IMR-90 (cell line): ENCODE results near the gene ATP5F1B. TPM values are rescaled to one million over a fixed set of nuclear protein-coding genes. Genes with fewer than 3 reads are reported as not detected.

Source experiments
- ATAC-seq: fragments of 200-7000 bp; cut with Tn5 transposase; 2 replicates; pipeline ENCODE4 v1.9.1; 2020; ENCODE audit warnings: low read depth, mild to moderate bottlenecking, moderate library complexity
- BruUV-seq: library from RNA; stranded (reverse); fragments of 400-500 nt; replicated peaks from 2 replicates; lab custom pipeline; 2021; lab: Mats Ljungman, UMichigan
- CTCF ChIA-PET: fragments of 300-600 bp; formaldehyde crosslinking; extraction: SDS; loops from one replicate; lab custom pipeline; 2021; ENCODE audit warnings: antibody characterized with exemption; lab: Yijun Ruan, JAX
- POLR2A ChIA-PET: fragments of 300-600 bp; sonication (Branson Sonifier 250); formaldehyde crosslinking; loops from one replicate; lab custom pipeline; 2022; ENCODE audit warnings: antibody characterized with exemption; ENCODE audit not compliant: unreplicated experiment; lab: Charles Lee
- DNase-seq: peaks from one replicate; pipeline ENCODE4 v3.0.0; 2013
- H2AFZ ChIP-seq: replicated peaks from 2 replicates; pipeline ENCODE3; 2013; ENCODE audit warnings: low read length, mild to moderate bottlenecking; ENCODE audit not compliant: poor library complexity
- H2AK5ac ChIP-seq: 2 replicates; pipeline ENCODE4 v1.6.1; 2013; ENCODE audit warnings: low read depth, low read length, inconsistent platforms
- H2AK9ac ChIP-seq: replicated peaks from 2 replicates; pipeline ENCODE3; 2013; ENCODE audit warnings: mild to moderate bottlenecking, low read depth, low read length, moderate library complexity; ENCODE audit not compliant: poor library complexity
- H2BK120ac ChIP-seq: 2 replicates; pipeline ENCODE4 v1.6.1; 2013; ENCODE audit warnings: low read depth, low read length, inconsistent platforms
- H2BK15ac ChIP-seq: 3 replicates; pipeline ENCODE4 v1.6.1; 2013; ENCODE audit warnings: low read depth, low read length, inconsistent platforms
- H2BK20ac ChIP-seq: 2 replicates; pipeline ENCODE4 v1.6.1; 2013; ENCODE audit warnings: low read depth, mild to moderate bottlenecking, inconsistent platforms, low read length, moderate library complexity
- H2BK5ac ChIP-seq: 2 replicates; pipeline ENCODE4 v1.6.1; 2013; ENCODE audit warnings: mild to moderate bottlenecking, low read depth, low read length, inconsistent platforms; ENCODE audit not compliant: poor library complexity, severe bottlenecking
- H3K14ac ChIP-seq: replicated peaks from 2 replicates; pipeline ENCODE4 v1.6.1; 2013; ENCODE audit warnings: low read depth, low read length, inconsistent platforms
- H3K18ac ChIP-seq: 2 replicates; pipeline ENCODE4 v1.6.1; 2013; ENCODE audit warnings: low read depth, low read length, control low read depth
- H3K23ac ChIP-seq: 2 replicates; pipeline ENCODE4 v1.6.1; 2013; ENCODE audit warnings: low read depth, low read length, inconsistent platforms
- H3K27ac ChIP-seq: 2 replicates; pipeline ENCODE4 v1.5.1; 2013; ENCODE audit warnings: mild to moderate bottlenecking, control low read depth, low read length; ENCODE audit not compliant: insufficient read depth
- H3K27me3 ChIP-seq: 2 replicates; pipeline ENCODE4 v1.6.1; 2013; ENCODE audit warnings: low read length; ENCODE audit not compliant: control insufficient read depth, insufficient read depth
- H3K36me3 ChIP-seq: 2 replicates; pipeline ENCODE4 v1.6.1; 2013; ENCODE audit warnings: low read length, mixed read lengths; ENCODE audit not compliant: control insufficient read depth, insufficient read depth
- H3K4ac ChIP-seq: 2 replicates; pipeline ENCODE4 v1.6.1; 2013; ENCODE audit warnings: low read depth, low read length, inconsistent platforms
- H3K4me1 ChIP-seq: 2 replicates; pipeline ENCODE4 v1.6.1; 2013; ENCODE audit warnings: low read length, mixed read lengths; ENCODE audit not compliant: control insufficient read depth, insufficient read depth
- H3K4me2 ChIP-seq: 2 replicates; pipeline ENCODE4 v1.6.1; 2013; ENCODE audit warnings: low read depth, mild to moderate bottlenecking, control low read depth, low read length, moderate library complexity
- H3K4me3 ChIP-seq: 2 replicates; pipeline ENCODE4 v1.5.1; 2013; ENCODE audit warnings: low read depth, mild to moderate bottlenecking, control low read depth, low read length, moderate library complexity; ENCODE audit not compliant: insufficient read depth
- H3K56ac ChIP-seq: 2 replicates; pipeline ENCODE4 v1.6.1; 2013; ENCODE audit warnings: low read length, inconsistent platforms; ENCODE audit not compliant: insufficient read depth; ENCODE audit errors: extremely low read depth
- H3K79me1 ChIP-seq, 2 experiments: 2 replicates each; pipeline ENCODE4 v1.6.1; 2013; ENCODE audit warnings: low read length in 2 of 2, inconsistent platforms in 1 of 2, low read depth in 1 of 2
- H3K9ac ChIP-seq: 2 replicates; pipeline ENCODE4 v1.6.1; 2013; ENCODE audit warnings: low read depth, low read length, control low read depth
- H3K9me1 ChIP-seq: 2 replicates; pipeline ENCODE4 v1.6.1; 2013; ENCODE audit warnings: low read length, inconsistent platforms; ENCODE audit not compliant: insufficient read depth
- H3K9me3 ChIP-seq: 2 replicates; pipeline ENCODE4 v1.6.1; 2013; ENCODE audit warnings: low read length; ENCODE audit not compliant: control insufficient read depth, insufficient read depth
- H4K20me1 ChIP-seq: 2 replicates; pipeline ENCODE4 v1.6.1; 2013; ENCODE audit warnings: low read length, inconsistent platforms; ENCODE audit not compliant: insufficient read depth
- H4K5ac ChIP-seq: 2 replicates; pipeline ENCODE4 v1.6.1; 2013; ENCODE audit warnings: mild to moderate bottlenecking, low read depth, low read length, control low read depth
- H4K8ac ChIP-seq, 2 experiments: 2 replicates each; pipeline ENCODE4 v1.6.1; 2013; ENCODE audit warnings: low read depth in 2 of 2, low read length in 2 of 2, control low read depth in 1 of 2, inconsistent platforms in 1 of 2
- H4K91ac ChIP-seq: 2 replicates; pipeline ENCODE4 v1.6.1; 2013; ENCODE audit warnings: low read depth, low read length, inconsistent platforms; ENCODE audit not compliant: insufficient read depth
- BHLHE40 ChIP-seq: fragments of 150-350 bp; IDR thresholded peaks from 2 replicates; pipeline ENCODE4 v1.6.1; 2016; ENCODE audit warnings: mild to moderate bottlenecking, low read depth, low read length
- CEBPB ChIP-seq: IDR thresholded peaks from 2 replicates; pipeline ENCODE4 v1.6.1; 2012; ENCODE audit warnings: low read depth, low read length, improper control_type of control experiment
- CHD1 ChIP-seq: IDR thresholded peaks from 2 replicates; pipeline ENCODE4 v1.6.1; 2012; ENCODE audit warnings: low read depth, low read length, improper control_type of control experiment
- FOS ChIP-seq: fragments of 150-350 bp; IDR thresholded peaks from 2 replicates; pipeline ENCODE4 v1.6.1; 2016; ENCODE audit warnings: low read depth, low read length
- MAZ ChIP-seq: IDR thresholded peaks from 2 replicates; pipeline ENCODE4 v1.6.1; 2012; ENCODE audit warnings: low read depth, mild to moderate bottlenecking, low read length, improper control_type of control experiment, moderate library complexity, borderline replicate concordance
- MXI1 ChIP-seq: IDR thresholded peaks from 2 replicates; pipeline ENCODE4 v1.6.1; 2012; ENCODE audit warnings: low read depth, mild to moderate bottlenecking, low read length, moderate library complexity, borderline replicate concordance
- NFE2L2 ChIP-seq: fragments of 150-350 bp; IDR thresholded peaks from 2 replicates; pipeline ENCODE4 v1.6.1; 2016; ENCODE audit warnings: low read depth, mild to moderate bottlenecking, low read length
- POLR2A ChIP-seq: IDR thresholded peaks from 2 replicates; pipeline ENCODE4 v1.6.1; 2012; ENCODE audit warnings: mild to moderate bottlenecking, low read depth, low read length
- RAD21 ChIP-seq: IDR thresholded peaks from 2 replicates; pipeline ENCODE4 v1.6.1; 2012; ENCODE audit warnings: low read length, improper control_type of control experiment
- RCOR1 ChIP-seq: IDR thresholded peaks from 2 replicates; pipeline ENCODE4 v1.6.1; 2012; ENCODE audit warnings: mild to moderate bottlenecking, low read length, improper control_type of control experiment; ENCODE audit not compliant: insufficient replicate concordance
- RFX5 ChIP-seq: IDR thresholded peaks from 2 replicates; pipeline ENCODE4 v1.8.0; 2012; ENCODE audit warnings: low read depth, mild to moderate bottlenecking, low read length, moderate library complexity
- SMC3 ChIP-seq: fragments of 150-350 bp; IDR thresholded peaks from 2 replicates; pipeline ENCODE4 v1.6.1; 2016; ENCODE audit warnings: low read depth, mild to moderate bottlenecking, antibody characterized with exemption, low read length, moderate library complexity
- WGBS, 2 experiments: methylation state at CpG; one replicate each; pipeline versions ENCODE4 v1.1.5 to v1.1.7; 2013; ENCODE audit warnings: missing lambda C conversion rate in 2 of 2; ENCODE audit not compliant: insufficient read length in 1 of 2; ENCODE audit errors: extremely low coverage in 2 of 2; 5-methylcytosine and 5-hydroxymethylcytosine counted together
- dilution Hi-C: fragments of 300-500 bp; cut with HindIII; formaldehyde crosslinking; loops from one replicate; pipeline ENCODE4 v1.14.3; 2018; ENCODE audit warnings: low sequenced_read_pairs; ENCODE audit not compliant: unreplicated experiment
- in situ Hi-C: fragments of 300-500 bp; cut with MboI; formaldehyde crosslinking; loops from 3 replicates; pipeline ENCODE4 v1.14.3; 2019; ENCODE audit warnings: low sequenced_read_pairs, inconsistent platforms, mixed read lengths
- intact Hi-C: fragments of 100-400 bp; cut with micrococcal nuclease; formaldehyde crosslinking; loops from 2 replicates; pipeline ENCODE4 v1.10.0; 2022
- polyA plus RNA-seq, 3 experiments: library from polyadenylated mRNA; depleted of rRNA; stranded (reverse); fragments of >200 nt; gene quantifications; 2 replicates each; pipeline ENCODE4 v1.2.3, GENCODE V29; 2012; ENCODE audit warnings: low replicate concordance in 1 of 3
- total RNA-seq: library from RNA; depleted of rRNA; stranded (reverse); fragments of >200 nt; gene quantifications from 2 replicates; pipeline ENCODE4 v1.2.3, GENCODE V29; 2012
- TF ChIP-seq, protein P1 (sequence below): fragments of 150-350 bp; IDR thresholded peaks from 2 replicates; pipeline ENCODE4 v1.6.1; 2017; ENCODE audit warnings: mild to moderate bottlenecking, antibody characterized with exemption, low read length, low read depth

ATP5F1B gene
- total and polyA plus RNA-seq, 2 of the 4 experiments (the other 2 are of a cell fraction): 812 to 915 TPM

DNA sequence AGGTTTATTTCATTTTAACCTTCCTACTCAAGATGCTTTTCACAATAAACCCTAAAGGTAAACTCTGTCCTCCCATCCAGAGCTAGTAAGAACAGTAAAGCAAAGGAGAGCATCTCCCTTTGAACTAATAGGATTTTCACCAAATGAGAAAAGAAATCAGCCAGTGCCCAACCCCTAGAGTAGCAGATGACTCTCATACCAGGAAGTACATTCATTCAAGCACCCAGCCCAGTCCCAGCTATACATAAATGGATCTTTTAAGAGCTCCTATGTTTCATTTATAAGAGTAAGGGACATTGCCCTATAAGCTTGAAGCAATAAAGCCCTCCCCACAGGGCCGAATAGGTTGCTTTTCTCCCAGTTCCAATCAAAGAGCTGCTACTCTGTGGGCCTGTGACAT lies 23.2 kb downstream of the ATP5F1B start:
- Histone ChIP-seq H3K4ac (no peak overlapping the region), H4K8ac (no peak overlapping the region), H3K27ac (no peak overlapping the region; the same call in 1 of the 2 replicates), H3K9me3 (no peaks in the 10 kb centered on the region), H3K36me3 (peaks cover 30% of the 10 kb centered on the region), H3K9ac (no peak overlapping the region), H3K79me1 (peaks cover 10 to 67% of the 10 kb centered on the region in 2 experiments), H3K27me3 (no peaks in the 10 kb centered on the region), H3K56ac (no peak overlapping the region), H2AK9ac (no peak overlapping the region), H4K20me1 (peaks cover 90% of the 10 kb centered on the region), H2BK5ac (no peak overlapping the region), H3K9me1 (peaks cover 4% of the 10 kb centered on the region), H4K91ac (no peak overlapping the region), H3K4me3 (no peak overlapping the region), H3K4me2 (no peak overlapping the region), H3K23ac (no peak overlapping the region), H2AFZ (no peak overlapping the region), H3K18ac (no peak overlapping the region), H3K4me1 (peaks cover 5% of the 10 kb centered on the region; the same call in 1 of the 2 replicates), H3K14ac (no peak overlapping the region), H4K5ac (no peak overlapping the region), H2BK120ac (no peak overlapping the region), H2AK5ac (no peak overlapping the region), H2BK15ac (no peak overlapping the region), H2BK20ac (no peak overlapping the region)
- TF ChIP-seq CHD1 (no peak), RCOR1 (no peak), RFX5 (no peak), SMC3 (no peak), FOS (no peak), POLR2A (no peak), BHLHE40 (no peak), RAD21 (no peak), CEBPB (no peak), MAZ (no peak), MXI1 (no peak), NFE2L2 (no peak)
- TF ChIP-seq, protein P1, sequence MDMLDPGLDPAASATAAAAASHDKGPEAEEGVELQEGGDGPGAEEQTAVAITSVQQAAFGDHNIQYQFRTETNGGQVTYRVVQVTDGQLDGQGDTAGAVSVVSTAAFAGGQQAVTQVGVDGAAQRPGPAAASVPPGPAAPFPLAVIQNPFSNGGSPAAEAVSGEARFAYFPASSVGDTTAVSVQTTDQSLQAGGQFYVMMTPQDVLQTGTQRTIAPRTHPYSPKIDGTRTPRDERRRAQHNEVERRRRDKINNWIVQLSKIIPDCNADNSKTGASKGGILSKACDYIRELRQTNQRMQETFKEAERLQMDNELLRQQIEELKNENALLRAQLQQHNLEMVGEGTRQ: no peak
- intact Hi-C loops: no loop called here
- peak; percentile 35; the same call in 1 of the 2 replicates for ATAC-seq
- dilution Hi-C loops: no loop called here
- no peak for DNase-seq
- no CpG with 5 or more reads among the region's 1 CpG for WGBS, 2 experiments
- POLR2A ChIA-PET: interaction anchor here (0.7 kb wide), 1 partner anchor 14 kb away, joined by 3 read pairs; no protein-coding TSS in a partner anchor
- BruUV-seq: no TSS peak
- CTCF ChIA-PET: interaction anchor here (1.1 kb wide), 2 partner anchors 11 to 14 kb away, joined by 3 to 4 read pairs; no protein-coding TSS in a partner anchor
- in situ Hi-C loops: no loop called here
